ENCODE measurements around the gene FBXL3. TPM values are rescaled to one million over a fixed set of nuclear protein-coding genes. Genes with fewer than 3 reads are reported as not detected.

FBXL3 gene
- total and polyA plus RNA-seq, 7 donors = 21.5 to 96.0 (median 60.0) TPM

GRCh38 chr13:76993021-76993420 lies 33.9 kb downstream of the FBXL3 start:
- H3K4me1 ChIP-seq = peaks cover 0 to 27% (median 12%) of the 10 kb centered on the region in 4 donors
- H3K36me3 ChIP-seq = peaks cover 0 to 26% (median 0%) of the 10 kb centered on the region in 4 donors
- H3K27me3 ChIP-seq = no peaks in the 10 kb centered on the region
- no peaks in the 10 kb centered on the region for H3K9me3 ChIP-seq
- no peak for TF ChIP-seq POLR2AphosphoS5 (IDR thresholded peaks at IDR 0.05)
- no peak for TF ChIP-seq EP300 (IDR thresholded peaks at IDR 0.05)
- TF ChIP-seq, protein P1, sequence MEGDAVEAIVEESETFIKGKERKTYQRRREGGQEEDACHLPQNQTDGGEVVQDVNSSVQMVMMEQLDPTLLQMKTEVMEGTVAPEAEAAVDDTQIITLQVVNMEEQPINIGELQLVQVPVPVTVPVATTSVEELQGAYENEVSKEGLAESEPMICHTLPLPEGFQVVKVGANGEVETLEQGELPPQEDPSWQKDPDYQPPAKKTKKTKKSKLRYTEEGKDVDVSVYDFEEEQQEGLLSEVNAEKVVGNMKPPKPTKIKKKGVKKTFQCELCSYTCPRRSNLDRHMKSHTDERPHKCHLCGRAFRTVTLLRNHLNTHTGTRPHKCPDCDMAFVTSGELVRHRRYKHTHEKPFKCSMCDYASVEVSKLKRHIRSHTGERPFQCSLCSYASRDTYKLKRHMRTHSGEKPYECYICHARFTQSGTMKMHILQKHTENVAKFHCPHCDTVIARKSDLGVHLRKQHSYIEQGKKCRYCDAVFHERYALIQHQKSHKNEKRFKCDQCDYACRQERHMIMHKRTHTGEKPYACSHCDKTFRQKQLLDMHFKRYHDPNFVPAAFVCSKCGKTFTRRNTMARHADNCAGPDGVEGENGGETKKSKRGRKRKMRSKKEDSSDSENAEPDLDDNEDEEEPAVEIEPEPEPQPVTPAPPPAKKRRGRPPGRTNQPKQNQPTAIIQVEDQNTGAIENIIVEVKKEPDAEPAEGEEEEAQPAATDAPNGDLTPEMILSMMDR (IDR thresholded peaks at IDR 0.05) = no peak
- TF ChIP-seq POLR2A (IDR thresholded peaks at IDR 0.05) = no peak
- H3K4me3 ChIP-seq = peak overlapping the region; percentile 52 to 80 (median 77)
- WGBS, 2 donors = 44 to 57% methylated on average over 3 of the region's 3 CpGs
- intact Hi-C loops (cut with DNase I) = loop anchor here (2.0 to 10.0 kb wide), 4 partner anchors 34 to 348 kb away; partner anchors contain the start of genes FBXL3, KCTD12 and MYCBP2
- DNase-seq = no peak
- H3K27ac ChIP-seq = peak overlapping the region; percentile 79 to 93 (median 91)

DNA sequence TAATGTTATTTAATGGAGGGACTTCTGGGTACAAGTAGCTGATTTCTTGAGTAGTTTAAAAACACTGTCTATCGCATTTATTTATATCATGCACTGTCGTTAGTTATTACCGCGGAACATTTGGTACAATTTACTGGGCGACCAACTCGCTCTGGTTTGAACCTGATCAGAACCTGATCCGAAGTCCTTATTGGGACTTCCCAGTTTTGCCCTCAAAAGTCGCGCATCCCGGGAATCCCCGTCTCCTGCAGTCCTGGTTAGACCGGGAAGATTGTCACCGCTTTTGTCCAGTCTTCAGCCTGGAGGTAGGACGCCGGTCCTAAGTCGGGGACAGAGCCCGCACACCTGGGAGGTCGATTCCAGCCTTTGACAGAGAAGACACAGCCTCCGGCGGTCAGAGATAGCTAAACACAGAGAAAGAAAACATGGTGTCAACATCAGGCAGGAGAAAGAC lies 34.4 kb downstream of the FBXL3 start:
- intact Hi-C loops (cut with DNase I) = loop anchor here (2.0 to 10.0 kb wide), 4 partner anchors 34 to 348 kb away; partner anchors contain the start of genes FBXL3, KCTD12 and MYCBP2
- Histone ChIP-seq H3K36me3 (peaks cover 0 to 21% (median 0%) of the 10 kb centered on the region in 4 donors), H3K27ac (peak overlapping the region; percentile 79 to 93 (median 91)), H3K9me3 (no peaks in the 10 kb centered on the region), H3K4me3 (peak overlapping the region; percentile 52 to 80 (median 77)), H3K27me3 (no peaks in the 10 kb centered on the region), H3K4me1 (peaks cover 0 to 27% (median 12%) of the 10 kb centered on the region in 4 donors)
- DNase-seq = no peak
- TF ChIP-seq POLR2AphosphoS5 (IDR thresholded peaks at IDR 0.05) (no peak), POLR2A (IDR thresholded peaks at IDR 0.05) (no peak), EP300 (IDR thresholded peaks at IDR 0.05) (no peak)
- TF ChIP-seq, protein P1 (IDR thresholded peaks at IDR 0.05) = no peak
- 1 to 2% methylated on average over 20 of the region's 20 CpGs for WGBS, 2 donors

DNA sequence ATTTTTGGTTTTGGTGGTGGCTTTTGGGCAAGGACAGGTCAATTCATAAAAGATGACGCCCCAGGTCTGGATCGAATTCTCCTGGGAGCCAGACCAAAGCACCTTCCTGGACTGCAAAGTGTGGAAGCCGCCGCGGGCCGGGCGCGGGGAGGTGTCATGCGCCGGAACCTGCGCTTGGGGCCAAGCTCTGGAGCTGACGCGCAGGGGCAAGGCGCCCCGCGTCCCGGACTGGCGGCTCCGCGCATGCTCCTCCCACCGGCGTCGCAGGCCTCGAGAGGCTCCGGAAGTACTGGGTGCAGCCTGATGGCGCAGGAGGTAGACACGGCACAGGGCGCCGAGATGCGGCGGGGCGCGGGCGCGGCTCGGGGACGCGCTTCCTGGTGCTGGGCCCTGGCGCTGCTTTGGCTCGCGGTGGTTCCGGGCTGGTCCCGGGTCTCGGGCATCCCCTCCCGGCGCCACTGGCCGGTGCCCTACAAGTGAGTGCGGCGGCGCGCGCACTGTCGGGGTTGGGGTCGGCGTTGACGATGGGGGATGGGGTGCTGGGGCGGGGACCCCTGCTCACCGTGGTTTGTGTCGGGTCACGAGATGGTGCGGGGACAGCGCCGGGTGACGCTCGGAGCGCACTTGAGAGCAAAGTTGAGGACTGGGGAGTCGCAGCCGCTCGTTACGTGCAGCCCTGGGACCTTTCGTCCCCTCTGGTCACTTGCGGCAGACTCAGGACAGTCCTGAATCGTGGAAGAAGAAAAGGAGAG lies 35.0 kb downstream of the FBXL3 start, which contains the start of gene CLN5:
Gene CLN5, plus strand, starts transcription at position 286 of the 752 bp plus-strand sequence. Its CDS starts 18 bp downstream, at position 304.
- DNase-seq = peak; percentile 98
- intact Hi-C loops (cut with DNase I) = loop anchor here (2.0 to 10.0 kb wide), 4 partner anchors 35 to 347 kb away; partner anchors contain the start of genes FBXL3, KCTD12 and MYCBP2
- Histone ChIP-seq H3K36me3 (peaks cover 0 to 16% (median 0%) of the 10 kb centered on the region in 4 donors), H3K27me3 (no peaks in the 10 kb centered on the region), H3K9me3 (no peaks in the 10 kb centered on the region), H3K4me3 (peak within 1 kb of the TSS; percentile 52 to 80 (median 77)), H3K4me1 (peaks cover 0 to 27% (median 12%) of the 10 kb centered on the region in 4 donors), H3K27ac (peak within 1 kb of the TSS; percentile 79 to 93 (median 91))
- TF ChIP-seq POLR2A (IDR thresholded peaks at IDR 0.05) (peak; percentile 83 to 86), POLR2AphosphoS5 (IDR thresholded peaks at IDR 0.05) (peak; percentile 94 to 98 (median 98)), EP300 (IDR thresholded peaks at IDR 0.05) (peak in 1 of 4 donors; percentile 25)
- TF ChIP-seq, protein P1 (IDR thresholded peaks at IDR 0.05) = peak in 1 of 4 experiments; percentile 26
- WGBS, 2 donors = 1% methylated on average over 73 of the region's 73 CpGs

GRCh38 chr13:76991432-76991795 lies 35.5 kb downstream of the FBXL3 start:
- intact Hi-C loops (cut with DNase I) = loop anchor here (10.0 kb wide), 2 partner anchors 333 to 347 kb away; partner anchors contain the start of gene MYCBP2
- 33 to 48% methylated on average over 15 of the region's 15 CpGs for WGBS, 2 donors

More at GRCh38 chr13:76991432-76991795, 35.5 kb downstream of the FBXL3 start:
- Histone ChIP-seq H3K9me3 (no peaks in the 10 kb centered on the region), H3K27ac (peak overlapping the region; percentile 79 to 93 (median 91)), H3K4me1 (peaks cover 0 to 27% (median 12%) of the 10 kb centered on the region in 4 donors), H3K4me3 (peak overlapping the region; percentile 52 to 80 (median 77)), H3K27me3 (no peaks in the 10 kb centered on the region), H3K36me3 (peaks cover 0 to 11% (median 0%) of the 10 kb centered on the region in 4 donors)
- TF ChIP-seq POLR2A (IDR thresholded peaks at IDR 0.05) (no peak), POLR2AphosphoS5 (IDR thresholded peaks at IDR 0.05) (no peak), EP300 (IDR thresholded peaks at IDR 0.05) (no peak)
- TF ChIP-seq, protein P1 (IDR thresholded peaks at IDR 0.05) = no peak
- DNase-seq = peak; percentile 67

Data from sigmoid colon (tissue), 7 donors.